Measurements from ENCODE around the gene CYBRD1.
"Not testable (repeated sequence)": the region's sequence is repeated elsewhere in the genome, so short reads cannot be mapped to it uniquely, and the experiment has no call there.

The CYBRD1 gene

GRCh38 chr2:171533331-171533730, 11.1 kb downstream of the CYBRD1 start:
- FAIRE-seq (no peak), DNase-seq (ENCODE audit: insufficient read length, low spot score) (no peak)
- TF ChIP-seq CTCF (IDR thresholded peaks at IDR 0.05; ENCODE audit: insufficient read depth, missing control alignments): no peak

GRCh38 chr2:171535528-171535927, 13.3 kb downstream of the CYBRD1 start:
- FAIRE-seq: not testable (repeated sequence)

GRCh38 chr2:171540437-171540836, 18.2 kb downstream of the CYBRD1 start:
- FAIRE-seq (no peak), DNase-seq (ENCODE audit: insufficient read length, low spot score) (no peak)
- TF ChIP-seq CTCF (IDR thresholded peaks at IDR 0.05; ENCODE audit: insufficient read depth, missing control alignments): no peak

More at GRCh38 chr2:171535528-171535927, 13.3 kb downstream of the CYBRD1 start:
- DNase-seq (ENCODE audit: insufficient read length, low spot score): not testable (repeated sequence)

- no peak for TF ChIP-seq CTCF (IDR thresholded peaks at IDR 0.05; ENCODE audit: insufficient read depth, missing control alignments)
- DNase-seq (ENCODE audit: insufficient read length, low spot score) (no peak), FAIRE-seq (no peak)
Measured at GRCh38 chr2:171541202-171541887, 19.1 kb downstream of the CYBRD1 start.

- FAIRE-seq (no peak), DNase-seq (ENCODE audit: insufficient read length, low spot score) (no peak)
Measured at GRCh38 chr2:171545086-171545485, 22.8 kb downstream of the CYBRD1 start.

GRCh38 chr2:171547256-171547655, 25.0 kb downstream of the CYBRD1 start:
- FAIRE-seq (no peak), DNase-seq (ENCODE audit: insufficient read length, low spot score) (no peak)
- no peak for TF ChIP-seq CTCF (IDR thresholded peaks at IDR 0.05; ENCODE audit: insufficient read depth, missing control alignments)

More at GRCh38 chr2:171545086-171545485, 22.8 kb downstream of the CYBRD1 start:
- TF ChIP-seq CTCF (IDR thresholded peaks at IDR 0.05; ENCODE audit: insufficient read depth, missing control alignments): no peak

GRCh38 chr2:171547720-171548119, 25.4 kb downstream of the CYBRD1 start:
- FAIRE-seq: no peak
- no peak for TF ChIP-seq CTCF (IDR thresholded peaks at IDR 0.05; ENCODE audit: insufficient read depth, missing control alignments)
- DNase-seq (ENCODE audit: insufficient read length, low spot score): no peak
